Keratinocyte (primary cell): ENCODE measurements around the gene B3GNT9. TPM values are rescaled to one million over a fixed set of nuclear protein-coding genes. Genes with fewer than 3 reads are reported as not detected.
A peak's percentile ranks its signal among the peaks of the same experiment; 100 is the strongest.

ENCODE experiments used
- DNase-seq: peaks from one replicate; pipeline ENCODE4 v3.0.0-alpha.2; 2011; ENCODE audit warnings: low read depth, missing footprints, low spot score
- FAIRE-seq: peaks from 2 replicates; lab custom pipeline; 2011; peaks lifted over from hg19 to GRCh38; lab: Jason Lieb, UNC
- H2AFZ ChIP-seq: 2 replicates; pipeline ENCODE4 v1.6.0; 2012; ENCODE audit warnings: low read length, control low read depth, inconsistent platforms; ENCODE audit not compliant: control insufficient read depth
- H3K27ac ChIP-seq: 2 replicates; pipeline ENCODE4 v1.5.1; 2011; ENCODE audit warnings: low read length; ENCODE audit not compliant: control insufficient read depth, insufficient read depth
- H3K27me3 ChIP-seq: 3 replicates; pipeline ENCODE4 v1.6.0; 2011; ENCODE audit warnings: low read length; ENCODE audit not compliant: control insufficient read depth, insufficient read depth; ENCODE audit errors: extremely low read depth
- H3K36me3 ChIP-seq, 2 experiments: 2 replicates in 1 of 2; 3 replicates in 1 of 2; pipeline ENCODE4 v1.5.1; 2011; ENCODE audit warnings: low read length in 2 of 2, mild to moderate bottlenecking in 1 of 2; ENCODE audit not compliant: control insufficient read depth in 2 of 2, insufficient read depth in 2 of 2; ENCODE audit errors: extremely low read depth in 1 of 2
- H3K4me1 ChIP-seq: 3 replicates; pipeline ENCODE4 v1.5.1; 2011; ENCODE audit warnings: low read length; ENCODE audit not compliant: control insufficient read depth, insufficient read depth; ENCODE audit errors: extremely low read depth
- H3K4me2 ChIP-seq: 3 replicates; pipeline ENCODE4 v1.6.0; 2011; ENCODE audit warnings: low read depth, low read length; ENCODE audit not compliant: control insufficient read depth, insufficient read depth; ENCODE audit errors: extremely low read depth
- H3K4me3 ChIP-seq, 3 experiments: fragments of 200-600 bp in 1 of 3; sonication (generic) in 1 of 3; 2 replicates in 2 of 3; 3 replicates in 1 of 3; pipeline ENCODE4 v1.5.1; 2011 to 2016; ENCODE audit warnings: low read length in 3 of 3, mild to moderate bottlenecking in 3 of 3, control low read depth in 2 of 3, inconsistent platforms in 1 of 3, low read depth in 1 of 3, mixed read lengths in 1 of 3, mixed run types in 1 of 3, moderate library complexity in 1 of 3; ENCODE audit not compliant: control insufficient read depth in 2 of 3, insufficient read depth in 2 of 3; ENCODE audit errors: extremely low read depth in 1 of 3
- H3K79me2 ChIP-seq: 2 replicates; pipeline ENCODE4 v1.6.0; 2012; ENCODE audit warnings: low read length; ENCODE audit not compliant: control insufficient read depth, insufficient read depth
- H3K9ac ChIP-seq: 3 replicates; pipeline ENCODE4 v1.6.0; 2011; ENCODE audit warnings: low read length; ENCODE audit not compliant: control insufficient read depth, insufficient read depth; ENCODE audit errors: extremely low read depth
- H3K9me1 ChIP-seq: 3 replicates; pipeline ENCODE4 v1.6.0; 2011; ENCODE audit warnings: low read length; ENCODE audit not compliant: control insufficient read depth, insufficient read depth; ENCODE audit errors: extremely low read depth
- H3K9me3 ChIP-seq: 2 replicates; pipeline ENCODE4 v1.5.1; 2012; ENCODE audit warnings: low read depth, low read length; ENCODE audit not compliant: control insufficient read depth
- H4K20me1 ChIP-seq: 3 replicates; pipeline ENCODE4 v1.6.0; 2011; ENCODE audit warnings: low read length; ENCODE audit not compliant: control insufficient read depth, insufficient read depth; ENCODE audit errors: extremely low read depth
- EZH2 ChIP-seq: IDR thresholded peaks from one replicate; pipeline ENCODE4 v1.6.1; 2012; ENCODE audit warnings: inconsistent platforms, mild to moderate bottlenecking, low read length, moderate library complexity
- dilution Hi-C: fragments of 300-500 bp; cut with MboI; formaldehyde crosslinking; loops from one replicate; pipeline ENCODE4 v1.7.0; 2020; ENCODE audit warnings: low sequenced_read_pairs; ENCODE audit not compliant: extremely low pct_ligation_motif_present
- polyA plus RNA-seq, 5 experiments: library from polyadenylated mRNA; depleted of rRNA in 3 of 5; stranded (reverse) in 3 of 5; stranded (forward) in 1 of 5; unstranded in 1 of 5; fragments of >200 nt; gene quantifications; 1 replicate in 1 of 5; 2 replicates in 3 of 5; 3 replicates in 1 of 5; pipeline versions ENCODE4 v1.2.1 to v1.2.3, GENCODE V29; 2011 to 2012; ENCODE audit warnings: missing spikeins in 2 of 5, low read depth in 1 of 5, low replicate concordance in 1 of 5
- TF ChIP-seq, protein P1 (sequence below), 3 experiments: IDR thresholded peaks in 1 of 3; conservative IDR thresholded peaks in 1 of 3; optimal IDR thresholded peaks in 1 of 3; 2 replicates in 2 of 3; 3 replicates in 1 of 3; pipeline versions ENCODE3 to v1.5.1; 2011; ENCODE audit warnings: low read length in 3 of 3, mild to moderate bottlenecking in 3 of 3, moderate library complexity in 2 of 3, control low read depth in 1 of 3, inconsistent platforms in 1 of 3; ENCODE audit not compliant: insufficient read depth in 2 of 3; ENCODE audit errors: extremely low read depth in 1 of 3

Gene B3GNT9
- polyA plus RNA-seq, 1 donor (not counting 4 experiments of a cell fraction or from before 2014, with no cell fraction given), result 2.6 TPM

- dilution Hi-C loops, result no loop called here
- Histone ChIP-seq H4K20me1 (peaks cover 4% of the 10 kb centered on the region), H3K4me1 (peaks cover 30% of the 10 kb centered on the region), H3K79me2 (peaks cover 44% of the 10 kb centered on the region), H3K9me3 (no peaks in the 10 kb centered on the region), H3K4me2 (no peak overlapping the region), H3K36me3 (peaks cover 27 to 48% of the 10 kb centered on the region in 2 experiments), H2AFZ (no peak overlapping the region), H3K27ac (no peak overlapping the region), H3K4me3 (no peak overlapping the region), H3K9me1 (peaks cover 2% of the 10 kb centered on the region), H3K27me3 (no peaks in the 10 kb centered on the region), H3K9ac (no peak overlapping the region)
- TF ChIP-seq, protein P1, sequence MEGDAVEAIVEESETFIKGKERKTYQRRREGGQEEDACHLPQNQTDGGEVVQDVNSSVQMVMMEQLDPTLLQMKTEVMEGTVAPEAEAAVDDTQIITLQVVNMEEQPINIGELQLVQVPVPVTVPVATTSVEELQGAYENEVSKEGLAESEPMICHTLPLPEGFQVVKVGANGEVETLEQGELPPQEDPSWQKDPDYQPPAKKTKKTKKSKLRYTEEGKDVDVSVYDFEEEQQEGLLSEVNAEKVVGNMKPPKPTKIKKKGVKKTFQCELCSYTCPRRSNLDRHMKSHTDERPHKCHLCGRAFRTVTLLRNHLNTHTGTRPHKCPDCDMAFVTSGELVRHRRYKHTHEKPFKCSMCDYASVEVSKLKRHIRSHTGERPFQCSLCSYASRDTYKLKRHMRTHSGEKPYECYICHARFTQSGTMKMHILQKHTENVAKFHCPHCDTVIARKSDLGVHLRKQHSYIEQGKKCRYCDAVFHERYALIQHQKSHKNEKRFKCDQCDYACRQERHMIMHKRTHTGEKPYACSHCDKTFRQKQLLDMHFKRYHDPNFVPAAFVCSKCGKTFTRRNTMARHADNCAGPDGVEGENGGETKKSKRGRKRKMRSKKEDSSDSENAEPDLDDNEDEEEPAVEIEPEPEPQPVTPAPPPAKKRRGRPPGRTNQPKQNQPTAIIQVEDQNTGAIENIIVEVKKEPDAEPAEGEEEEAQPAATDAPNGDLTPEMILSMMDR (optimal IDR thresholded peaks at IDR 0.05 in 1 of 3, IDR thresholded peaks at IDR 0.05 in 1 of 3, conservative IDR thresholded peaks at IDR 0.05 in 1 of 3; ENCODE audit: extremely low read depth in 1 of 3, insufficient read depth in 2 of 3, low read length in 3 of 3), result no peak
- no peak for TF ChIP-seq EZH2
- FAIRE-seq, result no peak
- DNase-seq, result no peak
Measured at GRCh38 chr16:67194260-67194659, 43.5 kb upstream of the B3GNT9 start.

DNA sequence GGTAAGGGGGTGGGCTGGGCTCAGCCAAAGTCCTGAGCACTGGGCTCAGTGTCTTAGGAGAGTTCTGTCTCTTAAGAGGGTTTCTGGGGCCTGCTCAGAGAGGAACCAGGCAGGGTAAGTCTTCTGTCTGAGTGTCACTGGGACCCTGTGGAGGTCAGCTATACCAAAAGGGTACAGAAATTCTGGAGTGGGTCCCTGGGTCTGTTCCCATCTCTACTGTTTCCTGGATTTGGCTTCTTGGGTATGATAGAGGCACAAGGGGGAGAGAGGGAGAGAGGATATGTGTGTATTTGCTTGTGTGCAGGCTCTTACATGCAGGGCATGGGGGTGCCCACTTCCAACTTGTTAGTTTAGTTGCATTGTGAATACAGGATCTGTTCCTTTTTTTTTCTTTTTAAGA is 42.7 kb upstream of the B3GNT9 start:
- no peak overlapping the region for H3K27ac ChIP-seq
- peaks cover 44% of the 10 kb centered on the region for H3K79me2 ChIP-seq
- DNase-seq (no peak), FAIRE-seq (no peak)
- H3K27me3 ChIP-seq, result no peaks in the 10 kb centered on the region
- H3K36me3 ChIP-seq, result peaks cover 27 to 48% of the 10 kb centered on the region in 2 experiments
- H3K9me1 ChIP-seq, result peaks cover 2% of the 10 kb centered on the region
- peaks cover 4% of the 10 kb centered on the region for H4K20me1 ChIP-seq
- peak overlapping the region; percentile 89 for H3K9ac ChIP-seq
- H3K4me3 ChIP-seq, result peak overlapping the region; percentile 81 to 95 (median 85)
- TF ChIP-seq EZH2, result no peak
- TF ChIP-seq, protein P1 (optimal IDR thresholded peaks at IDR 0.05 in 1 of 3, IDR thresholded peaks at IDR 0.05 in 1 of 3, conservative IDR thresholded peaks at IDR 0.05 in 1 of 3; ENCODE audit: extremely low read depth in 1 of 3, insufficient read depth in 2 of 3, low read length in 3 of 3), result no peak
- H3K9me3 ChIP-seq, result no peaks in the 10 kb centered on the region
- dilution Hi-C loops, result no loop called here
- no peak overlapping the region for H2AFZ ChIP-seq
- peak overlapping the region; percentile 82 for H3K4me2 ChIP-seq
- peaks cover 24% of the 10 kb centered on the region for H3K4me1 ChIP-seq
